HG02938 (cell line): ENCODE data around the gene IL3.

ENCODE experiments used
- ATAC-seq: cut with Tn5 transposase; IDR thresholded peaks from one replicate; pipeline ENCODE4 v1.9.1; 2021; ENCODE audit warnings: mild to moderate bottlenecking, moderate library complexity; ENCODE audit not compliant: unreplicated experiment

IL3 gene

DNA sequence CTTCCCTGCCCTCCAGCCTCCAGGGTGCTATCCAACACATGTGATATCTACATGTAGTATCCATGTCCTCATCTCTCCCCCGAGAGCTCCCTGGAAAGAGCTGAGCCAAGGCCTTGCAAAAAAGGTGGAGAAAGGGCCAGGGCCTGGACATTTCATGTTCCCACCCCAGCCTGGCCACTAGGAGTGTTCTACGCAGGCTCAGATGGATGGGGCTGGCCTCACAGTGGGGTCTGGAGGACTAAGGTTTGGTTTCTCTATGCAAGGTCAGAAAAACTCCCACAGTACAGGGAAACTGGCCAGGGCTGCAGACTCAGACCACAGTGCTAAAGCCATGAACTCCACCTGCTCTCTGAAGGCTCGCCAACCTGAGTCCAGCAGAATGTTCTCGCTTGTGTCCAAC is 11.6 kb downstream of the IL3 start:
- no peak for ATAC-seq

DNA sequence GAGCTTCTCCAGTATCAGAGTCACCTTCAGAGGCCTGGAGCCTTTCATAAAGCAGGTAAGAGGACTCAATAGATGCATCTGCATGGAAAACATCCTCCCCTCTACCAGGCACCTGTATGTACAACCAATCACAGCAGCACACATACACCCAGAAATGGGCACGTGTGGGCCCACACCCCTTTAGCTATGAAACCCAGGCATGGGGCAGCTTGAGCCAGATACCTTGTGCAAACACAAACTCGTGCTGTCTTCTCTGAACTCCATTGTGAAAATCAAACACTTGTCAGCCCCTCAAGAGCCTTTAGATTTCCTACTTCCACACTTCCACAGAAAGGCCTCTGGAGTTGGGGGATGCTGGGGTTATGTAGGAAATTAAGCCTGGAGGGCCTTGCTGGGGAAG is 12.1 kb downstream of the IL3 start:
- no peak for ATAC-seq

DNA sequence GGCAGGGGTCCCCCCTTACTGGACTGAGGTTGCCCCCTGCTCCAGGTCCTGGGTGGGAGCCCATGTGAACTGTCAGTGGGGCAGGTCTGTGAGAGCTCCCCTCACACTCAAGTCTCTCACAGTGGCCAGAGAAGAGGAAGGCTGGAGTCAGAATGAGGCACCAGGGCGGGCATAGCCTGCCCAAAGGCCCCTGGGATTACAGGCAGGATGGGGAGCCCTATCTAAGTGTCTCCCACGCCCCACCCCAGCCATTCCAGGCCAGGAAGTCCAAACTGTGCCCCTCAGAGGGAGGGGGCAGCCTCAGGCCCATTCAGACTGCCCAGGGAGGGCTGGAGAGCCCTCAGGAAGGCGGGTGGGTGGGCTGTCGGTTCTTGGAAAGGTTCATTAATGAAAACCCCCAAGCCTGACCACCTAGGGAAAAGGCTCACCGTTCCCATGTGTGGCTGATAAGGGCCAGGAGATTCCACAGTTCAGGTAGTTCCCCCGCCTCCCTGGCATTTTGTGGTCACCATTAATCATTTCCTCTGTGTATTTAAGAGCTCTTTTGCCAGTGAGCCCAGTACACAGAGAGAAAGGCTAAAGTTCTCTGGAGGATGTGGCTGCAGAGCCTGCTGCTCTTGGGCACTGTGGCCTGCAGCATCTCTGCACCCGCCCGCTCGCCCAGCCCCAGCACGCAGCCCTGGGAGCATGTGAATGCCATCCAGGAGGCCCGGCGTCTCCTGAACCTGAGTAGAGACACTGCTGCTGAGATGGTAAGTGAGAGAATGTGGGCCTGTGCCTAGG is 13.0 kb downstream of the IL3 start, which contains the start of gene CSF2:
CSF2 (plus strand) TSS at position 559 of the 783 bp plus-strand sequence; CDS start at position 594, 35 bp downstream.
- ATAC-seq = no peak

DNA sequence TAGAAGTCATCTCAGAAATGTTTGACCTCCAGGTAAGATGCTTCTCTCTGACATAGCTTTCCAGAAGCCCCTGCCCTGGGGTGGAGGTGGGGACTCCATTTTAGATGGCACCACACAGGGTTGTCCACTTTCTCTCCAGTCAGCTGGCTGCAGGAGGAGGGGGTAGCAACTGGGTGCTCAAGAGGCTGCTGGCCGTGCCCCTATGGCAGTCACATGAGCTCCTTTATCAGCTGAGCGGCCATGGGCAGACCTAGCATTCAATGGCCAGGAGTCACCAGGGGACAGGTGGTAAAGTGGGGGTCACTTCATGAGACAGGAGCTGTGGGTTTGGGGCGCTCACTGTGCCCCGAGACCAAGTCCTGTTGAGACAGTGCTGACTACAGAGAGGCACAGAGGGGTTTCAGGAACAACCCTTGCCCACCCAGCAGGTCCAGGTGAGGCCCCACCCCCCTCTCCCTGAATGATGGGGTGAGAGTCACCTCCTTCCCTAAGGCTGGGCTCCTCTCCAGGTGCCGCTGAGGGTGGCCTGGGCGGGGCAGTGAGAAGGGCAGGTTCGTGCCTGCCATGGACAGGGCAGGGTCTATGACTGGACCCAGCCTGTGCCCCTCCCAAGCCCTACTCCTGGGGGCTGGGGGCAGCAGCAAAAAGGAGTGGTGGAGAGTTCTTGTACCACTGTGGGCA is 13.8 kb downstream of the IL3 start:
- no peak for ATAC-seq

DNA sequence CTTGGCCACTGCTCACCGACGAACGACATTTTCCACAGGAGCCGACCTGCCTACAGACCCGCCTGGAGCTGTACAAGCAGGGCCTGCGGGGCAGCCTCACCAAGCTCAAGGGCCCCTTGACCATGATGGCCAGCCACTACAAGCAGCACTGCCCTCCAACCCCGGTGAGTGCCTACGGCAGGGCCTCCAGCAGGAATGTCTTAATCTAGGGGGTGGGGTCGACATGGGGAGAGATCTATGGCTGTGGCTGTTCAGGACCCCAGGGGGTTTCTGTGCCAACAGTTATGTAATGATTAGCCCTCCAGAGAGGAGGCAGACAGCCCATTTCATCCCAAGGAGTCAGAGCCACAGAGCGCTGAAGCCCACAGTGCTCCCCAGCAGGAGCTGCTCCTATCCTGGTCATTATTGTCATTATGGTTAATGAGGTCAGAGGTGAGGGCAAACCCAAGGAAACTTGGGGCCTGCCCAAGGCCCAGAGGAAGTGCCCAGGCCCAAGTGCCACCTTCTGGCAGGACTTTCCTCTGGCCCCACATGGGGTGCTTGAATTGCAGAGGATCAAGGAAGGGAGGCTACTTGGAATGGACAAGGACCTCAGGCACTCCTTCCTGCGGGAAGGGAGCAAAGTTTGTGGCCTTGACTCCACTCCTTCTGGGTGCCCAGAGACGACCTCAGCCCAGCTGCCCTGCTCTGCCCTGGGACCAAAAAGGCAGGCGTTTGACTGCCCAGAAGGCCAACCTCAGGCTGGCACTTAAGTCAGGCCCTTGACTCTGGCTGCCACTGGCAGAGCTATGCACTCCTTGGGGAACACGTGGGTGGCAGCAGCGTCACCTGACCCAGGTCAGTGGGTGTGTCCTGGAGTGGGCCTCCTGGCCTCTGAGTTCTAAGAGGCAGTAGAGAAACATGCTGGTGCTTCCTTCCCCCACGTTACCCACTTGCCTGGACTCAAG is 14.6 kb downstream of the IL3 start:
- no peak for ATAC-seq

DNA sequence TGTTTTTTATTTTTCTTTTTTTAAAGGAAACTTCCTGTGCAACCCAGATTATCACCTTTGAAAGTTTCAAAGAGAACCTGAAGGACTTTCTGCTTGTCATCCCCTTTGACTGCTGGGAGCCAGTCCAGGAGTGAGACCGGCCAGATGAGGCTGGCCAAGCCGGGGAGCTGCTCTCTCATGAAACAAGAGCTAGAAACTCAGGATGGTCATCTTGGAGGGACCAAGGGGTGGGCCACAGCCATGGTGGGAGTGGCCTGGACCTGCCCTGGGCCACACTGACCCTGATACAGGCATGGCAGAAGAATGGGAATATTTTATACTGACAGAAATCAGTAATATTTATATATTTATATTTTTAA is 15.2 kb downstream of the IL3 start:
- no peak for ATAC-seq

DNA sequence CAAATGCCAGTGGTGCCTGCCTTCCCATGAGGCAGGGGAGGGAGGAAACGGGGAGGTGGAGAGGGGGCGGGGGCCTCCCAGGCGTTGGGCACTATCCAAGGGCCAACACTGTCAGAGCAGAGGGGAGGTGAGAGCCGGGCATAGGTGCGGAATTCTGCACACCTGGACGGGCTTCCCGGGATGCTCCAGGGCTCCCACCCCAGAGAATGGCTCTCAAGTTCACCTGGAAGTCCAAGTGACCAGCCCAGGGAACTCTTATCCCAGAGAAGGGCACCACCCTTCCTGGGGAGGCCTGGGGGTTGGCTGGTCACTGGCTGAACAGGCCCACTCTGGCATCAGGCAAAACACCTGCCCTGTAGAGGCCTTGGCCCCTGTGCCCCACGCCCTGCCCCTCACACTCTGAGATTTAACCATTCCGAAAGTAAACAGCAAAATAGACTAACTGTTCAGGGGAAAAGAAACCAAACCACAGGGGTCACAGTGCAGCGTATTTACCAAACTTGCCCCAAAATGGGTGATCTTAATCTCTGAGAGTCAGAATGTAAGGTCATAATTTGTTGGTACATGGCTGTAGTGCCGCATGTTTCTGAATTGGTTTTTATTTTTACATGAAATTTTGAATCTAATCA is 15.9 kb downstream of the IL3 start:
- ATAC-seq = no peak

DNA sequence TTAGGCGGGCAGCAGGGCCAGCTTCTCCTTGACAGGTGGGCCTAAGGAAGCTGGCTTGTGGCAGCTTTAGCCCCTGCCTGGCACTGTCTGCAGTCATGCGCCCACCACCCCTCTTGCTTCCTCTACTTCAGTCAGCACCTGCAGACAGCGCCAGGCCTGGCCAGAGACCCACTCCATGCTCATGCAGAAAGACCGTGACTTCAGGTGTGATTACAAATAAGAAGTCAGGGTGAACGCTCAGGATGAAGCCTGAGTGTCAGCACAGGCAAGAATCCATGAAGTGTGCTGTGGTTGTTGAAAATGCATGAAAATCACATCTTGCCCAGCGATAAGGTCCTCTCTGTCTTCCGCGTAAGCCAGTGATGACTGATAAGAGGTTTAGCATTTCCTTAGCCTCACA is 16.5 kb downstream of the IL3 start:
- ATAC-seq = no peak

DNA sequence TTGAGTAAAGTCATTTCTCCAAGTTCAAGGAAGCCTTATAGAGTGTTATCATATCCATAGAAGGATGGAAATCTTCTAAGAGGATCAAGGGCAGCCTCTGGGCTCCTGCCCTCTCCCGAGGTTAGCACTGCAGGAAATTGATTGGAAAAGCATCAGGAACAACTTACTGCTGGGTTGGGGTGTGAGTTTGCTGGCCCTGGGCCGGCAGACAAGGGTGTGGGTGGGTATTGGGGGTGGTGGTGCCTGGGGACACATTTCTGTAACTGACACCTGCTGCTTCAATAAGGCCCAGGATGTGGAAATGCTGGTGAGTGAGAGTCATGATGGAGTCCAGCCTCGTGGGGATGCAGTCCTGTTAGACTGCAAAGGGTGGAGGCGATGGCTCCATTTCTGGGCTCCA is 18.6 kb downstream of the IL3 start:
- no peak for ATAC-seq

DNA sequence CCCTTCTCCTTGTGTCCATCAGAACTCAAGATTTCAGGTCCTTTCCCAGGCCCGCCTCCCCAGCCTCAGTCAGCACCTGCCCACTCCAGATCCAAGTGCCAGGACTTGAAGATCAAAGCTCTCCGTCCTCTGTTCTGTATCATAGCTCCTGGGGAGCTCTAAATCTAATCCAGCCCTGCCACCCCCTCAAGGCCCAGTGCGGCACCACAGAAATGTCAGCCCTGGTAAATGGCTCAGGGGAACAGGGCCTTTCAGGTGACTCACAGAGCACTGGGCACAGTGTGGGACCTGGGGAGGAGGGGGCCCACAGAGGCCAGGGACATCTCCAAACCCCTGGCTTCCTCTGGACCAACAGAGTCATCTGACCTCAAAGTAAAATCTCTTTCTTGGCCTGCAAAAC is 19.2 kb downstream of the IL3 start:
- no peak for ATAC-seq

DNA sequence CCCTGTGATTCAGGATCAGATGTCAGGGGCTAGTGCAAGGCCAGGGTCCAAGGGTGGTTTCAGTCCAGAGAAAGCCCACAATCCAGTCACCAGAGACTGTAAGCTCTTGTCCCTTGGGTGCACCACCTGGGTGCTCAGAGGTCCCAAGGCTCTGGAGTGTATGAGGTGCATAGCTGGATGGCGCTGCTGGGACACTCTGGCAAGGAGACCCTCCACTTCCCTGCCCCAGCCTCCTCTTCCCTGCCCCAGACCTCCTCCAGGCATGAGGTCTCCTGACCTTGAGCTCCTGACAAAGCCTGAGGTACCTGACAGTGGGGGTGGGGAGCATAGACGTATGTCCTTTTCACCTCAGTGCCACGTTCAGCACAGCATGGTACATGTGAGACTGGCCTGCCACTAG is 20.1 kb downstream of the IL3 start:
- no peak for ATAC-seq

DNA sequence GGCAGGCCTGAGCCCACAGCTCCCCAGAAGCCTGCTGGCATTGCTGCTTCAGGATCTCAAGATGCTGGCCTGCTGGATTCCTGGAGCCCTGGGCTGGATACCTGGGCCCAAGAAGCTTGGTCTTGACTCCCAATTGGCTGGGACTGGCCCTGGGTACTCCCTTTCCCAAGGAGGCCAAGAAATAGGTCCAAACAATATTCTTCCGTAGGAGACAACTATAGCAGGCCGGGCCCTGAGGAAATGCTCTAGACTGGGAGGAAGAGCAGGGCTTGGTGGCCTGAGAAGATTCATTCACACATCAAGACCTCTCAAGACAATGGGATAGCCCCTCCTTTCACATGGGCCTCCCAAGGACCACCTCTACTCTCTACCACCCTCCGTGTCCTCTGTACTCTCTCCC is 21.0 kb downstream of the IL3 start:
- no peak for ATAC-seq

DNA sequence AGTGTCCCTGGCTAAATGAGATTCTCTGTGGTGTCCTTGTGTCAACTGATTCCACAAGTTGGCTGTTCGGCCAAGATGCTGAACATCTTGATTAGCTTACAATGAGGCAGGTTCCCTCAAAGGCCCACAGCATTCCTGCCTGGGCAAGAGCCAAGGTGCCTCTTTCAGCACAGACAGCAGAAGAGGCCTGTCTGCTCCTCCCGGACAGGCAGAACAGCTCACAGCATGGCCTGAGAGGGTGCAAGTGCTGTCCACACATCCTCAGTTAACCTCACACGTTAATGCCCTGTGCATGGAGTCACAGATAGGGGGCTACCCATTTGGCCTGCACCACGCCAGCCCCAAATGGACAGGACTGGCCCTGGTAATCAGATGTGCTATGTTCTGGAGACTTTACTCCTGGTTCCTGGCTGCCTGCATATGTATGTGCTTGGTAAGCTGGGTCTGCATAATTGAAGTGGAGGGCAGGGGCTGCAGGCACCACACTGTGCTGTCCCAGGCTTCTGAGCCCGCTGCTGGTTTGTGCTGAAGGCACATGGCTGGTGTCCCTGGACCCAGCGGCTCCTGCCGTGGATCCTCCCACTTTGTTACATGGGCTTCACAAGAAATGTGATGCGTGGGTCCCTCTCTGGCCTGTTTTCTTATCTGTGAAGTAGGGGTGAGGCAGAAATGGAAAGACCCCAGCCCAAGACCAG is 22.0 kb downstream of the IL3 start:
- ATAC-seq = no peak

DNA sequence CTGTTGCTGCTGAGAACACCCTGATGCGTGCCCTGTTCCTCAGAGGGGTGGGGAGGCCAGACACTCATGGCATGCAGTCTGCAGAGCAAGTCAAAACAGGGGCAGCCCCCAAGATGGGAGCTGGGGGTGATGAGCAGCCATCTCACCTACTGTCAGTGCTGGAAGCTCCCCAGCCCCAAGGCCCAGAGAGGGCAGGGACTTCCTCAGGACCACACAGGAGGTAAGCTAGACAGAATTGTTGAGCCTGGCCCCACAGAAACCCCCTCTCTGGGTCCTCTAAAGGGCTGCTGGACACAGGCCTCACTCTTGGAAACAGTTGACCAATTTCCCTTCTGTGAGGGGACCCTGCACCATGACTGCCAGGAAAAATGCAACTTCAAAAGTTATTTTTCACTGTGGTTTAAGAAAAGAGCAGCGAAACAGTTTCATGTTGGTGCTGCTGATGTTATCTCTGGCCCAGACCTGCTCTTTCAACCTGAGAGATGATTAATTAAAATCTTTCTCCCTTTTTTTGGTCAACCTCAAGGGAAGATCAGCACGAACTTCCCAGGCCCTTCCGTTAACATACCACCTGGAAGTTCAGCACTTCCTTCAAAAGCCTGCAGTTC is 22.7 kb downstream of the IL3 start:
- no peak for ATAC-seq

DNA sequence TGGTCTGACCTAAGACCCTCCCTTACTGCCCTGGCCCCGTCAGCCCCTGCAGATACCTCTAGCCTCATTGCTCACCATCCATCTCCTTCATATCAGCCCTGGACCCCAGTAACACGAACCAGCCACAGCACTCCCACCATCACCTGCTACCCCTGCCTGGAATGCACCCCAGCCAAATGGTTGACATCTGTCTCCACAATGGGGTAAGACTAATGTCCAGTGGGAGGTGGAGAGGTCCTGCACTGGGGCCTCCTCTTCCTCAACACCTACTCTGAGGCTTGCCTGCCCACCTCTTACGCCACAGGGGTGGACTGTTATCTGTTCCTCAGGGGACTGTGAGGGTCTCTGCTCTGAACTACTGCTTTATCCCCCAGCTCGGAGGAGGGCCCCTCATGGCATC is 25.2 kb downstream of the IL3 start:
- no peak for ATAC-seq

DNA sequence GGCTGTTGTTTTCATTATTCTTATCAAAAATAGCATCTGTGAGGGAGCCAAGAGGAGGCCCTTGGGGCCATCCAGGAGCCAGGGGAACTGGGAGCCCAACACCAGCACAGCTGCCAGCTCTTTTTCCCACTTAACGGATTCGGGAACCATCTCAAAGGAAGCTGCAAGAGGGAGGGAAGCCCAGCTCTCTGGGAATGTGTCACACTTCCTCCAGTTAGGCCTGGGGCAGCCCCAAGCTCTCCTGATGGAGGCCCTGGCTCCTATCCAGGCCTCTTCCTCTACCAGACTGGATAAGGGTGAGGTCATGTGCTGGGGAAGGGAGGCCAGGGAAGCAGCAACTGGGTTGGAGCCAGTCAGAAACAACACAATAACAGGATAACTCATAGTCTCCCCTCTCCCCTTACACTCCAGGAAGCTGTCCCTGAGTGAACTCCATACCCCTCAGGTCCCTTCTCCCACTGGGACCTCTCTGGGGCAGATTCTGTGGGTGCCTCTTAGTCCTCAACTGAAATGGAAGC is 25.9 kb downstream of the IL3 start:
- no peak for ATAC-seq

DNA sequence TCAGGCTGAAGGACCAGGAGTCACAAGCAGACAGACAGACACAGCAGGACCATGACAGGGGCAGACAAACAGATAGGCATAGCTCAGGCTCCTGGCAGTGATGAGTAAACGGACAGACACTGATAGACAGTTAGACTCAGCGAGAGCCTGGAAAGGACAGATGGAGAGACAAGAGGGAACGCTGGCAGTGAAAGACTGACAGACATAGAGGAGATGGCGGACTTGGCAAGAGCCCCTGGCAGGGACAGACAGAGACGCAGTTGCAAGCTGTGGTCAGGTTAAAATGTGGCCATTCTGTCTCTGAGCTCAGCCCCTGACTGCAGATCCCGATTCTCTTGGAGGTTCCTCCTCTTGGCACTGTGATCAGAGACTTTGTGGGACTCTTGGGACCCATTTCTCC is 26.7 kb downstream of the IL3 start:
- ATAC-seq = no peak

DNA sequence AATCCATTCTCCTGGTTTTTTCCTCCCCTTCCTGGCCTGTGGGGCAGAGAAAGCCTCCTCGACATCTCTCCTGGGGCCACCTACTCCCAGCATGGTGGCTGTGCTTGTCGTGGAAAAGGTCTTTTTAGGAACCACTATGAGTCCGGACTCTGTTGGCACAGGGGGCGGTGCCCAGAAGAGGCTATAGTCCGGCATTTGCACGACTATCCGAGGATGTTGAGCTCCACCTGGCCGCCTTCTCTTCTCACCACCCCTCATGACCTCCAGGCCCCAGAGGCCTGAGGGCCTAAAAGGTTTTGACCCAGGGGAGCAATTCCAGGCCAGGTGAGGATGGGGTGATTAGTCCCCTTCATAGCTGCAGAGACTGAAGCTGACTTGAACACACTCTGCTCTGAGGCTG is 27.2 kb downstream of the IL3 start:
- ATAC-seq = no peak

DNA sequence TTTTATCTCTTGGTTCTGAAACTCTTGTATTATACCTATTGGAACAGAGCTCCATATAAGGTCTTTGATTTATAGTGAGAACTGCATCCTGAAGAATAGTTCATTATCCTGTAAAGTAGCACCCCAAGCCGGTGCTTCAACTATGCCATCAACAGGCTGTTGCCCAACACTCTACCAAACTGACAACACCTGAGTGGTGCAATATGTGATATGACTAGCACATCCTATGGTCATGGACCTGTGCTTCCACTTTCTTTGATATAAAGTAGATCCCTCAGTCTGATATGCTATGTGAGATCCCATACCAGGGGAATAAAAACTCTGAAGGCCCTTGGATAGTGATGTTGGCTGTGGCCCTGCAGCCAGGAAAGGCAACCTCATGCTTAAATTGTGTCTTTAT is 28.9 kb downstream of the IL3 start:
- ATAC-seq = no peak

DNA sequence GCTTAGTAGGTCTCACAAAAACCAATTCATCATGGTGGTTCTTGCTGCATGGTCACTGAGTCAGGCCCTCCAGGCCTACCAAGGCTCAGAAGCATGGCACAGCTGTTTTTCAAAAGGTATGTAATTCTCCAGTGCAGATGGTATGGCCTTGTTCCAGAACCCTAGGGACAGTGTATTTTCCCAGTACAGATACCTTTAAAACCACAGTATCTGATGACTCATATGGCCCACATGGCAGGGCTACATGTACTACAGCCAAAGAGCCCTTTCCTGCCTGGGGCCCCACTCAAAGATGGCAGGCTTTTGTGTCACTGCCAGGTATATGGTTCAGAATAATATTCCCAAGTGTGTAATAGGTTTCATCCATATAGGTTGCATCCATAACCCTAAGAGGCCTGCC is 29.7 kb downstream of the IL3 start:
- no peak for ATAC-seq
